ENCODE measurements around the gene BRIP1.
"Not testable (repeated sequence)": the region's sequence is repeated elsewhere in the genome, so short reads cannot be mapped to it uniquely, and the experiment has no call there.

Gene BRIP1

GRCh38 chr17:61862975-61863800, at the start of gene BRIP1:
BRIP1 (minus strand) TSS chr17:61863528; CDS start chr17:61861539, 1,989 bp downstream.
- peak; percentile 81 for DNase-seq (ENCODE audit: low read depth)

- DNase-seq (ENCODE audit: low read depth), result no peak
These were observed 45.1 kb upstream of the BRIP1 start for GRCh38 chr17:61908292-61909037.

- DNase-seq (ENCODE audit: low read depth), result no peak
These were observed 44.0 kb upstream of the BRIP1 start for GRCh38 chr17:61907361-61907760.

GRCh38 chr17:61904094-61904710, 40.9 kb upstream of the BRIP1 start:
- DNase-seq (ENCODE audit: low read depth), result no peak

- no peak for DNase-seq (ENCODE audit: low read depth)
These were observed 39.9 kb upstream of the BRIP1 start for GRCh38 chr17:61903251-61903650.

GRCh38 chr17:61897548-61898180, 34.3 kb upstream of the BRIP1 start:
- DNase-seq (ENCODE audit: low read depth), result no peak

- no peak for DNase-seq (ENCODE audit: low read depth)
These were observed 32.1 kb upstream of the BRIP1 start for GRCh38 chr17:61895391-61895790.

- not testable (repeated sequence) for DNase-seq (ENCODE audit: low read depth)
These were observed 31.0 kb upstream of the BRIP1 start for GRCh38 chr17:61894310-61894709.

GRCh38 chr17:61887733-61888132, 24.4 kb upstream of the BRIP1 start:
- DNase-seq (ENCODE audit: low read depth), result not testable (repeated sequence)

GRCh38 chr17:61885865-61886264, 22.5 kb upstream of the BRIP1 start:
- DNase-seq (ENCODE audit: low read depth), result not testable (repeated sequence)

- DNase-seq (ENCODE audit: low read depth), result no peak
These were observed 21.5 kb upstream of the BRIP1 start for GRCh38 chr17:61884864-61885263.

GRCh38 chr17:61880589-61881102, 17.3 kb upstream of the BRIP1 start:
- DNase-seq (ENCODE audit: low read depth), result no peak

- no peak for DNase-seq (ENCODE audit: low read depth)
These were observed 15.8 kb upstream of the BRIP1 start for GRCh38 chr17:61878984-61879612.

GRCh38 chr17:61878520-61878919, 15.2 kb upstream of the BRIP1 start:
- DNase-seq (ENCODE audit: low read depth), result no peak

- no peak for DNase-seq (ENCODE audit: low read depth)
These were observed 14.5 kb upstream of the BRIP1 start for GRCh38 chr17:61877837-61878236.

GRCh38 chr17:61875804-61876203, 12.5 kb upstream of the BRIP1 start:
- no peak for DNase-seq (ENCODE audit: low read depth)

GRCh38 chr17:61875285-61875684, 12.0 kb upstream of the BRIP1 start:
- DNase-seq (ENCODE audit: low read depth), result no peak

- no peak for DNase-seq (ENCODE audit: low read depth)
These were observed 10.7 kb upstream of the BRIP1 start for GRCh38 chr17:61874075-61874474.

GRCh38 chr17:61872099-61872498, 8.8 kb upstream of the BRIP1 start:
- DNase-seq (ENCODE audit: low read depth), result no peak

GRCh38 chr17:61869138-61869537, 5.8 kb upstream of the BRIP1 start:
- DNase-seq (ENCODE audit: low read depth), result no peak

- no peak for DNase-seq (ENCODE audit: low read depth)
These were observed 4.7 kb upstream of the BRIP1 start for GRCh38 chr17:61868074-61868473.

- DNase-seq (ENCODE audit: low read depth), result no peak
These were observed 3.7 kb upstream of the BRIP1 start for GRCh38 chr17:61867033-61867432.
